HG03469 (cell line): ENCODE results near the gene GYG2.
A peak's percentile ranks its signal among the peaks of the same experiment; 100 is the strongest.
"Not testable (repeated sequence)": the region's sequence is repeated elsewhere in the genome, so short reads cannot be mapped to it uniquely, and the experiment has no call there.

Experiments used
- ATAC-seq: cut with Tn5 transposase; IDR thresholded peaks from one replicate; pipeline ENCODE4 v1.9.1; 2021; ENCODE audit warnings: mild to moderate bottlenecking, moderate library complexity, moderate number of reproducible peaks; ENCODE audit not compliant: unreplicated experiment

Gene GYG2

GRCh38 chrX:2898846-2899512 is 70.2 kb downstream of the GYG2 start:
- ATAC-seq = no peak

DNA sequence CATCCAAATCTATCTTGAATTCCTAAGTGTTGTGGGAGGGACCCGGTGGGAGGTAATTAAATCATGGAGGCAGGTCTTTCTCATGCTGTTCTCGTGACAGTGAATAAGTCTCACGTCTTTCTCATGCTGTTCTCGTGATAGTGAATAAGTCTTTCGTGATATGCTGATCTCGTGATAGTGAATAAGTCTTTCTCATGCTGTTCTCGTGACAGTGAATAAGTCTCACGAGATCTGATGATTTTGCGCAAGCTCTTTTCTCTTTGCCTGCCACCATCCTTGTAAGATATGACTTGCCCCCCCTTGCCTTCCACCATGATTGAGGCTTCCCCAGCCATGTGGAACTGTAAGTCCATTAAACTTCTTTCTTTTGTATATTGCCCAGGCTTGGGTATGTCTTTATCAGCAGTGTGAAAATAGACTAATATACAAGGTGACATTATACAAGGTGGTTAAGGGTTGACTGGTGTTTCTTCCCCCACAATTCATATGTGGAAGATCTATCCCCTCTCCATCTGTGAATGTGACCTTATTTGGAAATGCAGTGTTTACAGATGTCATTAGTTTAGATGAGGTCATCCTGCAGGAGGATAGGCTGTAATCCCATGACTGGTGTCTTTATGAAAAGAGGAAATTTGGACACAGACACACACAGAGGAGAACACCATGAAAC is 72.8 kb downstream of the GYG2 start:
- ATAC-seq = no peak

- no peak for ATAC-seq
Observed at GRCh38 chrX:2902841-2903240, 74.1 kb downstream of the GYG2 start.

DNA sequence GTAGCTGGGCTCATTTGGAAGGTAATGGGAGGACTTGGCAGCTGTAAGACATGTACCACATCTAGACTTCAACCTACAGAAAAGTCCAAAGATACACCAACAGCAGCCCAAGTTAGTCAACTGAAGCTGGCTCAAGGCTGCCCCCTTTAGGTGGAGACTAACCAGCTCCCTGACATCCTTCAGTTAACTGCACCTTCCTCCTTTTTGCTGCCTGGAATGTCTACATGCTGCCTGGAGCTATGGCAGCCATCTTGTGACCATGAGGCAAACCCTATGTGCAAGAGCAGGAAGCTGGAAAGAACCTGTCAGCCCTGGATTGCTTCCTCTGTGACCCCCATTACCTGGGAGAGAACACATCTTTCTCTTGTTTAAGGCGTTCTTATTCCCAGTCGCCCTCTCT is 74.6 kb downstream of the GYG2 start:
- ATAC-seq = no peak

- no peak for ATAC-seq
Observed at GRCh38 chrX:2907295-2907694, 78.6 kb downstream of the GYG2 start.

GRCh38 chrX:2908125-2908685 is 79.5 kb downstream of the GYG2 start:
- no peak for ATAC-seq

GRCh38 chrX:2910109-2910508 is 81.4 kb downstream of the GYG2 start:
- ATAC-seq = no peak

DNA sequence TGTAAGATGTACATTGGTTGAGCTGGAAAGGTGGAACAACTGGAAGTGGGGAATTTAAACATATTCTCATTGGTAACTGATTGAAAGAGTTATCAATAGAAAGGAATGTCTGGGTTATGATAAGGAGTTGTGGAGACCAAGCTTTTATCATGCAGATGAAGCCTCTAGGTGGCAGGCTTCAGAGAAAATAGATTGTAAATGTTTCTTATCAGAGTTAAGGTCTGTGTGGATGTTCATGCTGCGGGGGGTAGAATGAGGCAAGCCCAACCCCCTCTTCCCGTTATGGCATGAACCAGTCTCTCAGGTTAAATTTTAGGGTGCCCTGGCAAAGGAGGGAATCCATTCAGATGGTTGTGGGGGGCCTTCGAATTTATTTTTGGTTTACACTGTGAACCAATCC is 84.4 kb downstream of the GYG2 start:
- ATAC-seq = no peak

DNA sequence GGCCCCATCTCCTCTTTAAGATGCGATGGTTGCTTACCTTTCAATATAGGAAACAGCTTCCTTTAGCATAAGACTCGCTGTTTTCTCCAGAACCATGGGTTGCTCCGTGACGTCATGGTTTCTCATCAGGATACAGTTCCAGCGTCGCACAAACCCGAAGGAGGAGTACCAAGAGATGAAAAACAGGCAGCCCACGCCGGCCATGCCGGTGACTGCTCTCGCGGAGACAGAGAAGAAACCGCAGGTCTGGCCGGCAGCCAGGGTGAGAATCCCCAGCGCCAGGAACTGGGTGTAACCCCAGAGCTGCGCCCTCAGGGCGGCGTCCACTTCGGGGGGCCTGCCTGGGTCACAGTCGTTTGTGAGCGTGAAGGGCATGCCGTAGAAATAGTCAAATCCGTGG is 89.0 kb downstream of the GYG2 start:
- no peak for ATAC-seq

GRCh38 chrX:2921193-2921592 is 92.5 kb downstream of the GYG2 start:
- ATAC-seq = no peak

GRCh38 chrX:2921750-2922149 is 93.0 kb downstream of the GYG2 start:
- ATAC-seq = no peak

GRCh38 chrX:2924151-2924550 is 95.4 kb downstream of the GYG2 start:
- ATAC-seq = no peak

GRCh38 chrX:2926255-2926654 is 97.5 kb downstream of the GYG2 start:
- not testable (repeated sequence) for ATAC-seq

DNA sequence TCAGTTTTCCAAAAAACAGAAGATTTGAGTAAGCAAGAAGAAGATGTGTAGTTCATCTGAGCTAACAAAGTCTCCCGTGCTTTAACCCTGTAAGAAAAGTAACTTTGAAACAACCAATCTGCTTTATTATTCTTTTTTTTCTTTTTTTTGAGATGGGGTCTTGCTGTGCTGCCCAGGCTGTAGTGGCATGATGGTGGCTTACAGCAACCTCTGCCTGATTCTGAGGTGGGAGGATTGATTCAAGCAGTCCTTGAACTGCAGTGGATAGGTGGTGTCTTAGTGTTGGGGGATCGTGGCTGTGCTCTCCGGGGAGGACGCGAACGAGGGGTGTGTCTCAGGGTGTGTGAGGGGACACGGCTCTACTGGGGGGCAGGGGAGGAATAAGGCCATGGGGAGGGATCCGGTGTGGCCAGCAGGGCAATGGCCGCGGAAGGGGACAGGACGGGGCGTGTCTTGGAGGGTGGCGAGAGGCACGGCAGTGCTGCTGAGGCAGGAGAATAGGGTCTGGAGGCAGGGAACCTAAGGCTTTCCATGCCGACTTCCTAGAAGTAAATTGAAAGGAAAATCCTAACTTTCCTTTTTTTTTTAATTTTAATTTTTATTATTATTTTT is 98.0 kb downstream of the GYG2 start:
- no peak for ATAC-seq

DNA sequence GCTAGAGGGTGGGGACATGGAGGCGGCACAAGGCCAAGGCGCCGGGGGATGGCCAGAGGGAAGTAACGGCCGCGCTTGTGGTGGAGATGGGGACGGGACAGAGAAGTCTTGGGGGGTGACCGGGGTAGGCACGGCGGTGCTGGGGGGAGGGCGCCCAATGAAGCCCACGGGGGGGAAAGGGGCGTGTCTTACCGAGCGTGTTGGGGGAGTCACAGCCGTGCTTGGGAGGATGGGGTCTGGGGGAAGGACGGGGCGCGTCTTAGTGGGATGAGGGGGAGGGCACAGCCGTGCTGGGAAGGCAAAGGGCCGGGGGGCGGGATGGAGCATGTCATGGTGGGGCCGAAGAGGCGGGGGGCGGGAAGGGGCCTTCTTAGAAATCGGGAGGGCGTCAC is 99.5 kb downstream of the GYG2 start:
- no peak for ATAC-seq

DNA sequence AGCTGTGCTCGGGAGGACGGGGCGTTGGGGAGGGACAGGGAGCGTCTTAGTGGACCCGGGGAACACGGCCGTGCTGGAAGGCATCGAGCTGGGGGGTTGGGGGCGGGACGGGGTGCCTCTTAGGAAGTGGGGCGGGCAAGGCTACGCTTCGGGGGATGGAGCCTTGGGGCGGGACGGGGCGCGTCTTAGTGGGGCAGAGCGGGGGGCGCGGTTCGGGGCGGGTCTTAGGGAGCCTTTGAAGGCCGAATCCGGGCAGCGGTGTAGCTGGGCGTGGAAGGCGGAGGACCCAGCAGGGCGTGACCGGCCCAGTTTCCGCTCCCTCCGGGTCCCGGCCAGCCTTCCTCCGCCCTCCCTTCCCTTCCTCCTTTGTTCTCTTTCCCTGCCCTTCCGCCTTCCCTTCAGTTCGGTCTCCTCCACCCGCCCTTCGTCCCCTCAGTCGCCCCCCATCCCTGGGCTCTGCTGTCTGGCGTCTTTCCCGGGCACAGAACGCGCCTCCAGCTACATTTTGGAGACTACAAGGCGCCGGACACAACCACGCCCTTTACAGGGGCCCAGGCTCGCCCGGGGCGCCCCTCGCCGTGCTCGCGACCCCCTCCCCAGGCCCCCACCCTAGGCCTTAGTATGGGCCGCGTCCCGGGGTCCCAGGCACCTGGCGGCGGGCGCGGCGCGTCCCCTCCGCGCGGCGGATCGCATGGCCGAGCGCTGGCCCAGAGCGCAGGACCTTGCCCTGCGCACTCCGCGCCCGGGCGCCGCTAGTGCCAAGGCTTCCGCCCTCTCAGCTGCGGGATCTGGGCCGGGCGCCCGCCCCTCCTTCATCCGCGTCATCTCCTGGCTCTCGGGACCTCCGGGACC is 100.1 kb downstream of the GYG2 start, which contains the start of gene ARSD:
Gene ARSD, minus strand, starts transcription at position 757 of the 852 bp plus-strand sequence. Its CDS starts 64 bp downstream, at position 693.
- peak; percentile 78 for ATAC-seq

GRCh38 chrX:2931155-2931554 is 102.4 kb downstream of the GYG2 start:
- no peak for ATAC-seq

GRCh38 chrX:2931612-2932011 is 102.9 kb downstream of the GYG2 start:
- ATAC-seq = no peak
